Naive thymus-derived CD4-positive, alpha-beta T cell (primary cell): ENCODE measurements around the gene TRAPPC3L. TPM values are rescaled to one million over a fixed set of nuclear protein-coding genes. Genes with fewer than 3 reads are reported as not detected.

Source experiments
- ATAC-seq: fragments of 150-1000 bp; cut with Tn5 transposase; 2 replicates; pipeline ENCODE4 v1.10.0; 2021; ENCODE audit warnings: mild to moderate bottlenecking, moderate library complexity
- CTCF ChIA-PET: fragments of 350-600 bp; sonication (Branson Sonifier 250); formaldehyde crosslinking; loops from one replicate; lab custom pipeline; 2021; ENCODE audit warnings: antibody characterized with exemption; lab: Charles Lee
- POLR2A ChIA-PET: fragments of 350-600 bp; sonication (Branson Sonifier 250); formaldehyde crosslinking; loops from one replicate; lab custom pipeline; 2021; ENCODE audit warnings: antibody characterized with exemption, inconsistent platforms; lab: Charles Lee
- DNase-seq, 9 donors: peaks; one replicate each; pipeline versions ENCODE4 v3.0.0 to v3.0.0-alpha.2; 2020 to 2022; ENCODE audit warnings: mixed read lengths in 1 of 9
- H3K27ac ChIP-seq: one replicate; pipeline ENCODE4 v1.7.0; 2013; ENCODE audit warnings: mild to moderate bottlenecking, low read depth, low read length, moderate library complexity
- H3K27me3 ChIP-seq, 2 donors: one replicate each; pipeline ENCODE4 v1.7.0; 2013; ENCODE audit warnings: low read length in 2 of 2, mild to moderate bottlenecking in 2 of 2, moderate library complexity in 2 of 2; ENCODE audit not compliant: control insufficient read depth in 2 of 2, insufficient read depth in 2 of 2
- H3K36me3 ChIP-seq, 3 experiments: 1 replicate in 2 of 3; 2 replicates in 1 of 3; pipeline ENCODE4 v1.7.0; 2013; ENCODE audit warnings: low read length in 3 of 3, mild to moderate bottlenecking in 3 of 3, moderate library complexity in 1 of 3; ENCODE audit not compliant: insufficient read depth in 3 of 3, control insufficient read depth in 2 of 3
- H3K4me1 ChIP-seq, 2 donors: one replicate each; pipeline ENCODE4 v1.7.0; 2013; ENCODE audit warnings: low read length in 2 of 2, mild to moderate bottlenecking in 2 of 2, moderate library complexity in 1 of 2; ENCODE audit not compliant: control insufficient read depth in 2 of 2, insufficient read depth in 2 of 2
- H3K4me3 ChIP-seq: 2 replicates; pipeline ENCODE4 v1.7.0; 2013; ENCODE audit warnings: mild to moderate bottlenecking, low read length
- H3K9me3 ChIP-seq, 3 experiments: 1 replicate in 2 of 3; 2 replicates in 1 of 3; pipeline ENCODE4 v1.7.0; 2013; ENCODE audit warnings: low read length in 3 of 3; ENCODE audit not compliant: control insufficient read depth in 2 of 3
- H3K27ac Mint-ChIP-seq, 9 donors: one replicate each; pipeline ENCODE4 v1.8.0; 2020 to 2022; ENCODE audit warnings: mixed read lengths in 9 of 9, mild to moderate bottlenecking in 8 of 9, moderate library complexity in 5 of 9, inconsistent platforms in 2 of 9
- H3K27me3 Mint-ChIP-seq, 5 donors: one replicate each; pipeline ENCODE4 v1.8.0; 2021 to 2022; ENCODE audit warnings: mixed read lengths in 5 of 5, mild to moderate bottlenecking in 1 of 5
- H3K36me3 Mint-ChIP-seq, 5 donors: one replicate each; pipeline ENCODE4 v1.8.0; 2020 to 2022; ENCODE audit warnings: mixed read lengths in 5 of 5, mild to moderate bottlenecking in 3 of 5, inconsistent platforms in 1 of 5
- H3K4me1 Mint-ChIP-seq, 7 donors: one replicate each; pipeline ENCODE4 v1.8.0; 2020 to 2022; ENCODE audit warnings: mixed read lengths in 7 of 7, mild to moderate bottlenecking in 3 of 7, inconsistent platforms in 1 of 7
- H3K4me3 Mint-ChIP-seq, 10 donors: one replicate each; pipeline ENCODE4 v1.8.0; 2020 to 2022; ENCODE audit warnings: mild to moderate bottlenecking in 10 of 10, mixed read lengths in 10 of 10, moderate library complexity in 6 of 10, inconsistent platforms in 2 of 10
- H3K9me3 Mint-ChIP-seq, 11 donors: one replicate each; pipeline ENCODE4 v1.8.0; 2020 to 2022; ENCODE audit warnings: mixed read lengths in 11 of 11, mild to moderate bottlenecking in 4 of 11, inconsistent platforms in 1 of 11, moderate library complexity in 1 of 11
- intact Hi-C, 2 donors: fragments of 100-400 bp; cut with micrococcal nuclease; formaldehyde crosslinking; loops; one replicate each; pipeline ENCODE4 v1.15.1; 2023
- polyA plus RNA-seq, 2 donors: library from polyadenylated mRNA; unstranded; fragments of 300-500 nt; fragmentation: Illumina TruSeq; gene quantifications; one replicate each; pipeline ENCODE4 v1.2.3, GENCODE V29; 2021
- total RNA-seq, 6 experiments: library from RNA in 5 of 6; stranded (reverse) in 5 of 6; gene quantifications; 1 replicate in 5 of 6; 2 replicates in 1 of 6; pipeline ENCODE4 v1.2.3 and lab custom pipeline; 2021 to 2026

TRAPPC3L gene
- total and polyA plus RNA-seq, 7 experiments from 2014 or later, result not detected

DNA sequence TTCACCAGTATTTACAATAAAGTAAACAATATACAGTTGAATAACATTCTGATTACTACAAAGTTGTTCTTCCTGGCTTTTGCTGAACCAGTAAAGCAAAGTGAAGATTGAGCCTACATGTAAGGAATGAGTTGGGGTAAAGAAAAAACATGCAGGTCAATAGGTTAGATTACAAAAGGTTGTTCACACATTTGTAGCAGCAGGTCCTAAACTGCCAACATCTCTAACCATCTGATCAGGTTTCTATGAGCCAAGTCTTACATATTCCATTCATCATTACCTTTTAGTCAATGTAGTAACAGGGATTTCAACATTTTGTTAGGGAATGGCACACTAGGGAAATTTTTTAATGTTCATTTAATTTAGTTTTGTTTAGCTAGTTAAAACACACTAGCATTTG, 93.6 kb downstream of the TRAPPC3L start:
- DNase-seq, result no peak
- H3K4me1 ChIP-seq, result peaks cover 0 to 5% of the 10 kb centered on the region in 2 donors
- no peak for ATAC-seq
- peaks cover 0 to 54% (median 0%) of the 10 kb centered on the region in 7 donors for H3K4me1 Mint-ChIP-seq
- H3K36me3 ChIP-seq, result no peaks in the 10 kb centered on the region
- peaks cover 0 to 14% (median 0%) of the 10 kb centered on the region in 11 donors for H3K9me3 Mint-ChIP-seq
- no peaks in the 10 kb centered on the region for H3K27me3 ChIP-seq
- peaks cover 0 to 25% (median 0%) of the 10 kb centered on the region in 5 donors for H3K36me3 Mint-ChIP-seq
- H3K27me3 Mint-ChIP-seq, result peaks cover 6 to 35% (median 14%) of the 10 kb centered on the region in 5 donors
- no peak overlapping the region for H3K27ac ChIP-seq
- ChIA-PET CTCF (no interaction called here), POLR2A (no interaction called here)
- no peak overlapping the region for H3K27ac Mint-ChIP-seq
- intact Hi-C loops, result no loop called here
- H3K9me3 ChIP-seq, result no peaks in the 10 kb centered on the region
- no peak overlapping the region for H3K4me3 ChIP-seq
- no peak overlapping the region for H3K4me3 Mint-ChIP-seq

DNA sequence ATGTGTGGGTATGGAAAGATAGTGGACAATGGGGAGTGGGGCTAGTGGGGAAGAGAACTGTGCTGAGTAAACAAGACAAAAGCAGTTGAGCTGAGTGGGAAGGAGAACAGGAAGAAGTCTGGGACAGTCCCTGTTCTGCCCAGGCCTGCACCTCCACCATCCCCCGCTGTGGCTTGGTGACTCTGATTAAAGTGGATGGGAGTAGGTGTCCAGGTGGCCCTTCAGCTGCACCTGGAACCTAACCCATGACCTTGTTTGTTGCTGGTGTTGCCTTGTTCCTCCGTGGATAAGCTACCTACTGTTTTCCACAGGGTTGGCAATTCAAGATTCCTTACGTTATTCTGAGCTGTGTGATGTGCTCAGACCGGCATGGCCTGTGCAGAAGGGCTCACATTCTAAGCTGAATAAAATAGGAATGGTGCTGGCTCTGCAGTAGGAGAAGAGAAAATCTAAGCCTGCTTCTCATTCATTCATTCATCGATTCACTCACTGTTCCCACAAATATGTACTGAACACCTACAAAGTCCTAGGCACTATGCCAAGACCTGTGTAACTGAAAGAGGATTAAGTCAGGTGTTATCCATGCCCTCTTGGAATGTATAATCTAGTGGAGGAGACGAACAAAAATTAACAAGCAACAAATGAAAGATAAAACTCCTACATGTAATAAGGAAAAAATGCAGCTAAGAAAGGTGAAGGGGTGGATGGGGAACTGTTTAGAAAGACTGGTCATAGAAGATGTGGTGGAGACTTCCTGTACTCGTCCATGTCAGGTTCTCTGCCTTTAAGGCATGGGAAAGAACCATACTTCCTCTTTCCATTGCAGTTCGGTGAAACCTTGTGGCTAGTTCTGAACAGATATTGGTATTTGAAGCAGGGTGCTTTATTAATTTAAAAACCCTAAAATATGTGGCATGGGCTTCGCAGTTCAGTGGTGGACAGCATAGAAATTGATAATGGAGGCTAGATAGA, 94.4 kb downstream of the TRAPPC3L start:
- H3K27me3 Mint-ChIP-seq, result peaks cover 6 to 35% (median 14%) of the 10 kb centered on the region in 5 donors
- DNase-seq (peak in 1 of 9 donors; percentile 32), ATAC-seq (peak; percentile 66)
- H3K36me3 Mint-ChIP-seq, result peaks cover 0 to 25% (median 0%) of the 10 kb centered on the region in 5 donors
- no peaks in the 10 kb centered on the region for H3K27me3 ChIP-seq
- intact Hi-C loops, result no loop called here
- no peak overlapping the region for H3K27ac ChIP-seq
- H3K4me3 ChIP-seq, result no peak overlapping the region
- peak overlapping the region in 1 of 10 donors; percentile 34 for H3K4me3 Mint-ChIP-seq
- H3K4me1 Mint-ChIP-seq, result peaks cover 0 to 47% (median 0%) of the 10 kb centered on the region in 7 donors
- peaks cover 0 to 5% of the 10 kb centered on the region in 2 donors for H3K4me1 ChIP-seq
- CTCF ChIA-PET, result interaction anchor here (0.6 kb wide), 1 partner anchor 73 kb away, joined by 3 read pairs; no protein-coding TSS in a partner anchor
- peaks cover 0 to 14% (median 0%) of the 10 kb centered on the region in 11 donors for H3K9me3 Mint-ChIP-seq
- no peaks in the 10 kb centered on the region for H3K9me3 ChIP-seq
- H3K36me3 ChIP-seq, result no peaks in the 10 kb centered on the region
- no peak overlapping the region for H3K27ac Mint-ChIP-seq
- POLR2A ChIA-PET, result no interaction called here

DNA sequence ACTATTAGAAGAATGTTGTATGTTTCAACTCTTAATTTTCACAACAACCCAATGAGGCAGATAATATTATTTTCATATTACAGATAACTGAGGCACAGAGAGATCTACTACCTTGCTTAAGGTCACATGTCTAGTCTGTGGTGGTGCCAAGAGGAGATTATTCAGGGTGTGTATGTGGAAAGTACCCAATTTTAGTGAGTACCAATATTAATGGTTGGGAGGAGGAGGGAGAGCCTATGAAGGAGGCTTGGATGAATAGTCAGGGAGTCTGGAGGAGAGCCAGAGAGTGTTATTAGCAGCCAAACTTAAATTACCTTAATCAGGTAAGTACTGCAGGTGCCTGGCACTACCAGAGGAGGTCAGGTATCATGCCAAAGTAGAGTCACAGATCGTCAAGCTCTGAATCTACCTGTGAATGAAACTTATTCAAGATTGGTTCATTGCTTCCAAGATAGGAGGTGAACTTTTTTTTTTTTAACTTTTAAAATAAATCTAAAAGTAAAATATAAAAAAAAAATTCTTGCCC, 95.2 kb downstream of the TRAPPC3L start:
- H3K27me3 Mint-ChIP-seq, result peaks cover 6 to 30% (median 14%) of the 10 kb centered on the region in 5 donors
- H3K36me3 ChIP-seq, result no peaks in the 10 kb centered on the region
- ATAC-seq (no peak), DNase-seq (no peak)
- H3K9me3 Mint-ChIP-seq, result peaks cover 0 to 12% (median 0%) of the 10 kb centered on the region in 11 donors
- no peak overlapping the region for H3K27ac Mint-ChIP-seq
- H3K27ac ChIP-seq, result no peak overlapping the region
- H3K36me3 Mint-ChIP-seq, result peaks cover 0 to 22% (median 0%) of the 10 kb centered on the region in 5 donors
- no peaks in the 10 kb centered on the region for H3K9me3 ChIP-seq
- no peak overlapping the region for H3K4me3 ChIP-seq
- H3K4me1 ChIP-seq, result peaks cover 0 to 5% of the 10 kb centered on the region in 2 donors
- intact Hi-C loops, result no loop called here
- H3K4me1 Mint-ChIP-seq, result peaks cover 0 to 42% (median 0%) of the 10 kb centered on the region in 7 donors
- H3K4me3 Mint-ChIP-seq, result no peak overlapping the region
- ChIA-PET POLR2A (no interaction called here), CTCF (interaction anchor here (0.6 kb wide), 1 partner anchor 74 kb away, joined by 3 read pairs; no protein-coding TSS in a partner anchor)
- H3K27me3 ChIP-seq, result no peaks in the 10 kb centered on the region

DNA sequence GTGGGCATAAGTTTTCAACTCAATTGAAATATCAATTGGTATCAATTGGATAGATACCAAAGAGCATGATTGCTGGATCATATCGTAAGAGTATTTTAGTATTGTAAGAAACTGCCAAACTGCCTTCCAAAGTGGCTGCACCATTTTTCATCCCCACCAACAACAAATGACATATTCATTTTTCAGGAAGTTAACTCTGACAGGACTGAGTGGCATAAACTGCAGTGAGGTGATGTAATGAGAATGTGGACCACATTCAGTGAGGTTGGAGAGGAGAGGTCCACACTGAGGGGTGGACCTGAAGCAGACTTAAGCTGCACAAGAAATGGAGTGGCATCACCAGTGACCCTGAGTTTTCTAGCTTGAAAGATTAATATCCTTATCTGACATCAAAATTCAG, 95.9 kb downstream of the TRAPPC3L start:
- ChIA-PET CTCF (no interaction called here), POLR2A (no interaction called here)
- peaks cover 0 to 22% (median 0%) of the 10 kb centered on the region in 5 donors for H3K36me3 Mint-ChIP-seq
- peaks cover 0 to 49% (median 0%) of the 10 kb centered on the region in 7 donors for H3K4me1 Mint-ChIP-seq
- no peak overlapping the region for H3K4me3 ChIP-seq
- ATAC-seq, result no peak
- peaks cover 6 to 26% (median 14%) of the 10 kb centered on the region in 5 donors for H3K27me3 Mint-ChIP-seq
- H3K36me3 ChIP-seq, result no peaks in the 10 kb centered on the region
- peaks cover 4 to 5% of the 10 kb centered on the region in 2 donors for H3K4me1 ChIP-seq
- H3K9me3 ChIP-seq, result no peaks in the 10 kb centered on the region
- no peak overlapping the region for H3K4me3 Mint-ChIP-seq
- no peak overlapping the region for H3K27ac ChIP-seq
- H3K9me3 Mint-ChIP-seq, result peaks cover 0 to 11% (median 0%) of the 10 kb centered on the region in 11 donors
- no peaks in the 10 kb centered on the region for H3K27me3 ChIP-seq
- intact Hi-C loops, result loop anchor here in 1 of 2 donors (1.0 kb wide), 1 partner anchor 8 kb away; no protein-coding TSS in a partner anchor
- H3K27ac Mint-ChIP-seq, result no peak overlapping the region
- no peak for DNase-seq

GRCh38 chr6:116447496-116448011, 97.9 kb downstream of the TRAPPC3L start:
- H3K4me3 ChIP-seq, result no peak overlapping the region
- ChIA-PET CTCF (no interaction called here), POLR2A (no interaction called here)
- Mint-ChIP-seq H3K27ac (no peak overlapping the region), H3K4me1 (peaks cover 0 to 53% (median 5%) of the 10 kb centered on the region in 7 donors), H3K36me3 (peaks cover 0 to 13% (median 0%) of the 10 kb centered on the region in 5 donors), H3K9me3 (peaks cover 0 to 5% (median 0%) of the 10 kb centered on the region in 11 donors), H3K4me3 (no peak overlapping the region), H3K27me3 (peaks cover 3 to 16% (median 12%) of the 10 kb centered on the region in 5 donors)
- no peaks in the 10 kb centered on the region for H3K9me3 ChIP-seq
- no peaks in the 10 kb centered on the region for H3K36me3 ChIP-seq
- H3K27ac ChIP-seq, result no peak overlapping the region
- DNase-seq, result no peak
- peak; percentile 52 for ATAC-seq
- no peaks in the 10 kb centered on the region for H3K27me3 ChIP-seq
- peaks cover 4 to 5% of the 10 kb centered on the region in 2 donors for H3K4me1 ChIP-seq
- intact Hi-C loops, result no loop called here

DNA sequence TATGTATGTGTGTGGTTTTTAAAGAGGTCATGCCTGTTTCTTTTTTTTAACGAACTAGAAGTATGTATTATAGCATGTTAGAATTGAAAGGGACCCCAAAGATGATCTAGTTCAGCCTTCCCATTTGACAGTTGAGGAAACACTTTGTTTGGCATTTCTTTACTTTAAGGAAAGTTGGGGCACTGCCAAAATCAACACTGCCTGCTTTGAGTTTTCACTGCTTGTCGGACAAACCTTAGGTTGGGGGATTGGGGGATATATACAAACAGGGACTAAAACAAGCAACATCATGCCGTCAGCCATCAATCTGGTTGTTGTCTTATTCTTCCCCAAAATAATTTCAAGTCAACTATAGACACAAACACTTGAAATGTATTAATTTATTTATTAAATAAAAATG, 98.4 kb downstream of the TRAPPC3L start:
- Mint-ChIP-seq H3K27ac (no peak overlapping the region), H3K36me3 (peaks cover 0 to 13% (median 0%) of the 10 kb centered on the region in 5 donors), H3K9me3 (peaks cover 0 to 5% (median 0%) of the 10 kb centered on the region in 11 donors), H3K4me1 (peaks cover 0 to 56% (median 5%) of the 10 kb centered on the region in 7 donors), H3K27me3 (peaks cover 8 to 21% (median 17%) of the 10 kb centered on the region in 5 donors), H3K4me3 (no peak overlapping the region)
- Histone ChIP-seq H3K4me1 (peaks cover 4 to 5% of the 10 kb centered on the region in 2 donors), H3K27ac (no peak overlapping the region), H3K9me3 (no peaks in the 10 kb centered on the region), H3K27me3 (no peaks in the 10 kb centered on the region), H3K4me3 (no peak overlapping the region), H3K36me3 (no peaks in the 10 kb centered on the region)
- ChIA-PET CTCF (no interaction called here), POLR2A (no interaction called here)
- intact Hi-C loops, result no loop called here
- DNase-seq, result no peak
- no peak for ATAC-seq
